GOT3 (cell line): ENCODE data around the gene HOXA4.

Source experiments
- DNase-seq: peaks from one replicate; lab custom pipeline; 2025; ENCODE audit warnings: mixed read lengths; lab: John Stamatoyannopoulos, UW

The HOXA4 gene

GRCh38 chr7:27158436-27159265 lies 28.1 kb upstream of the HOXA4 start:
- no peak for DNase-seq

GRCh38 chr7:27157702-27158431 lies 27.3 kb upstream of the HOXA4 start:
- DNase-seq: no peak

GRCh38 chr7:27156916-27157701 lies 26.6 kb upstream of the HOXA4 start:
- no peak for DNase-seq

- no peak for DNase-seq
These were observed 25.9 kb upstream of the HOXA4 start, which contains the start of gene HOXA7 for GRCh38 chr7:27156508-27156898. Gene HOXA7 (minus strand): TSS chr7:27156675. CDS start chr7:27156545, 130 bp downstream.

- DNase-seq: no peak
These were observed 25.4 kb upstream of the HOXA4 start for GRCh38 chr7:27155816-27156507.

- no peak for DNase-seq
These were observed 24.6 kb upstream of the HOXA4 start for GRCh38 chr7:27154901-27155815.

- DNase-seq: no peak
These were observed 23.8 kb upstream of the HOXA4 start for GRCh38 chr7:27154369-27154768.

GRCh38 chr7:27153526-27153925 lies 23.0 kb upstream of the HOXA4 start:
- no peak for DNase-seq

GRCh38 chr7:27152816-27153442 lies 22.4 kb upstream of the HOXA4 start:
- no peak for DNase-seq

- peak; percentile 66 for DNase-seq
These were observed 21.6 kb upstream of the HOXA4 start, which contains the start of gene HOXA3 for GRCh38 chr7:27151931-27152815. Gene HOXA3 (minus strand): TSS chr7:27152583. CDS start chr7:27110640, 41,943 bp downstream.

GRCh38 chr7:27151341-27151930 lies 20.9 kb upstream of the HOXA4 start:
- DNase-seq: no peak

GRCh38 chr7:27150568-27151340 lies 20.2 kb upstream of the HOXA4 start:
- peak; percentile 75 for DNase-seq

GRCh38 chr7:27149842-27150567 lies 19.4 kb upstream of the HOXA4 start:
- DNase-seq: no peak

GRCh38 chr7:27148756-27149641 lies 18.4 kb upstream of the HOXA4 start:
- DNase-seq: no peak

GRCh38 chr7:27148031-27148755 lies 17.6 kb upstream of the HOXA4 start:
- no peak for DNase-seq
